K562 (cell line): ENCODE results near the gene MITF. TPM values are rescaled to one million over a fixed set of nuclear protein-coding genes. Genes with fewer than 3 reads are reported as not detected.

Experiments
- ATAC-seq: fragments of 200-7000 bp; cut with Tn5 transposase; 3 replicates; pipeline ENCODE4 v1.9.1; 2020; ENCODE audit warnings: moderate library complexity
- BruUV-seq: library from RNA; stranded (reverse); fragments of 400-500 nt; replicated peaks from 2 replicates; lab custom pipeline; 2021; lab: Mats Ljungman, UMichigan
- CTCF ChIA-PET: fragments of 300-600 bp; formaldehyde crosslinking; extraction: SDS; loops from one replicate; lab custom pipeline; 2021; ENCODE audit warnings: low intra/inter-chr PET ratio; lab: Yijun Ruan, JAX
- POLR2A ChIA-PET: fragments of 300-600, 350-650 bp; sonication (Branson Sonifier 250); formaldehyde crosslinking; extraction: SDS; loops from one replicate; lab custom pipeline; 2021; ENCODE audit warnings: antibody characterized with exemption, inconsistent platforms; lab: Yijun Ruan, JAX
- DNase-seq, 4 experiments: peaks; one replicate each; pipeline versions ENCODE4 v3.0.0 to v3.0.0-alpha.2; 2011 to 2018; ENCODE audit warnings: low spot score in 3 of 4, mixed read lengths in 3 of 4; ENCODE audit errors: extremely low read depth in 1 of 4
- FAIRE-seq: peaks from 2 replicates; lab custom pipeline; 2011; peaks lifted over from hg19 to GRCh38; lab: Jason Lieb, UNC
- H2AFZ ChIP-seq: 2 replicates; pipeline ENCODE4 v1.6.0; 2011; ENCODE audit warnings: low read depth, low read length, control low read depth, inconsistent platforms
- H3K27ac ChIP-seq: fragments of 200-600 bp; 3 replicates; pipeline ENCODE4 v1.8.0; 2011; ENCODE audit warnings: low read depth, mild to moderate bottlenecking, control low read depth, inconsistent platforms, low read length, moderate library complexity, mixed read lengths; ENCODE audit errors: extremely low read depth
- H3K27me3 ChIP-seq, 2 experiments: fragments of 300-600 bp in 1 of 2; 2 replicates in 1 of 2; 3 replicates in 1 of 2; pipeline versions ENCODE4 v1.6.0 to v1.8.0; 2011; ENCODE audit warnings: inconsistent platforms in 2 of 2, low read length in 2 of 2, mild to moderate bottlenecking in 1 of 2, mixed read lengths in 1 of 2, moderate library complexity in 1 of 2; ENCODE audit not compliant: control insufficient read depth in 2 of 2, insufficient read depth in 2 of 2
- H3K36me3 ChIP-seq: fragments of 300-600 bp; 3 replicates; pipeline ENCODE4 v1.8.0; 2011; ENCODE audit warnings: mild to moderate bottlenecking, low read length, inconsistent platforms; ENCODE audit not compliant: control insufficient read depth, insufficient read depth
- H3K4me1 ChIP-seq, 2 experiments: fragments of 200-600 bp in 1 of 2; replicated peaks in 1 of 2; 2 replicates in 1 of 2; 3 replicates in 1 of 2; pipeline versions ENCODE4 v1.5.1 to v1.8.0; 2011; ENCODE audit warnings: inconsistent platforms in 2 of 2, low read length in 2 of 2, mild to moderate bottlenecking in 1 of 2, mixed read lengths in 1 of 2, moderate library complexity in 1 of 2; ENCODE audit not compliant: control insufficient read depth in 2 of 2, insufficient read depth in 2 of 2
- H3K4me2 ChIP-seq: 2 replicates; pipeline ENCODE4 v1.6.1; 2011; ENCODE audit warnings: low read length, control low read depth, inconsistent platforms, mixed read lengths; ENCODE audit not compliant: insufficient read depth
- H3K4me3 ChIP-seq: fragments of 200-600 bp; sonication (generic), shearing (Covaris generic); 2 replicates; pipeline ENCODE4 v1.5.1; 2016; ENCODE audit warnings: control low read depth, inconsistent platforms
- H3K79me2 ChIP-seq: fragments of 200-600 bp; 3 replicates; pipeline ENCODE4 v1.8.0; 2011; ENCODE audit warnings: low read length, inconsistent platforms; ENCODE audit not compliant: control insufficient read depth, insufficient read depth
- H3K9ac ChIP-seq, 2 experiments: 2 replicates each; pipeline versions ENCODE4 v1.6.0 to v1.6.1; 2011; ENCODE audit warnings: low read depth in 2 of 2, low read length in 2 of 2, control low read depth in 1 of 2, inconsistent platforms in 1 of 2, mild to moderate bottlenecking in 1 of 2, mixed read lengths in 1 of 2; ENCODE audit not compliant: insufficient read depth in 1 of 2
- H3K9me1 ChIP-seq: one replicate; pipeline ENCODE4 v1.6.0; 2011; ENCODE audit warnings: inconsistent platforms, mild to moderate bottlenecking, low read length, moderate library complexity; ENCODE audit not compliant: control insufficient read depth, insufficient read depth
- H3K9me3 ChIP-seq: replicated peaks from 2 replicates; pipeline ENCODE4 v1.5.1; 2011; ENCODE audit warnings: low read depth, low read length, inconsistent platforms; ENCODE audit not compliant: control insufficient read depth, insufficient read depth
- H4K20me1 ChIP-seq: replicated peaks from 2 replicates; pipeline ENCODE4 v1.6.1; 2011; ENCODE audit warnings: low read length, inconsistent platforms, mixed read lengths; ENCODE audit not compliant: control insufficient read depth, insufficient read depth
- ARNT ChIP-seq, 2 experiments: fragments of 450-650 bp; IDR thresholded peaks; 2 replicates each; pipeline ENCODE4 v1.6.1; 2016; ENCODE audit warnings: mild to moderate bottlenecking in 1 of 2
- CBFA2T2 ChIP-seq: fragments of 450-650 bp; conservative IDR thresholded peaks from 2 replicates; pipeline ENCODE4 v1.6.1; 2017; ENCODE audit warnings: mild to moderate bottlenecking
- CBX5 ChIP-seq: IDR thresholded peaks from 2 replicates; pipeline ENCODE4 v1.6.1; 2014; ENCODE audit warnings: low read depth, borderline replicate concordance
- DPF2 ChIP-seq: fragments of 450-650 bp; IDR thresholded peaks from 2 replicates; pipeline ENCODE4 v1.6.1; 2016
- NCOA4 ChIP-seq: fragments of 450-650 bp; IDR thresholded peaks from 2 replicates; pipeline ENCODE4 v1.6.1; 2018; ENCODE audit warnings: mild to moderate bottlenecking; ENCODE audit not compliant: partially characterized antibody
- NRF1 ChIP-seq, 2 experiments: fragments of 450-650 bp; IDR thresholded peaks in 1 of 2; conservative IDR thresholded peaks in 1 of 2; 2 replicates each; pipeline ENCODE4 v1.6.1; 2014; ENCODE audit warnings: mild to moderate bottlenecking in 2 of 2
- POU5F1 ChIP-seq: fragments of 150-350 bp; IDR thresholded peaks from 2 replicates; pipeline ENCODE4 v1.6.1; 2014; ENCODE audit warnings: borderline replicate concordance, low read length, low read depth, mild to moderate bottlenecking; ENCODE audit not compliant: partially characterized antibody
- PRPF4 ChIP-seq: fragments of 200-400 bp; formaldehyde crosslinking; IDR thresholded peaks from one replicate; pipeline ENCODE4 v1.6.1; 2017; ENCODE audit warnings: low read length, low read depth, mild to moderate bottlenecking; ENCODE audit not compliant: insufficient read depth, poor library complexity, severe bottlenecking
- RBBP5 ChIP-seq: fragments of 200-600 bp; sonication (generic); IDR thresholded peaks from 2 replicates; pipeline ENCODE4 v1.6.1; 2012; ENCODE audit warnings: borderline replicate concordance, mild to moderate bottlenecking, low read length, control low read depth, inconsistent platforms; ENCODE audit not compliant: insufficient read depth, poor library complexity, severe bottlenecking
- RERE ChIP-seq: sonication (generic); formaldehyde crosslinking; IDR thresholded peaks from 2 replicates; pipeline ENCODE4 v1.8.0; 2023; ENCODE audit warnings: missing genetic modification reagents, mild to moderate bottlenecking, borderline replicate concordance
- SIX5 ChIP-seq, 2 experiments: IDR thresholded peaks; 2 replicates each; pipeline ENCODE4 v1.6.1; 2011; ENCODE audit warnings: low read length in 2 of 2, borderline replicate concordance in 1 of 2, low read depth in 1 of 2, mild to moderate bottlenecking in 1 of 2, moderate library complexity in 1 of 2; ENCODE audit not compliant: insufficient read depth in 1 of 2
- SUPT5H ChIP-seq: fragments of 450-650 bp; IDR thresholded peaks from 2 replicates; pipeline ENCODE4 v1.6.1; 2016
- TAF7 ChIP-seq: fragments of 450-650 bp; IDR thresholded peaks from 2 replicates; pipeline ENCODE4 v1.6.1; 2016; ENCODE audit warnings: missing genetic modification characterization, missing compliant biosample characterization
- USF2 ChIP-seq: sonication (generic); formaldehyde crosslinking; IDR thresholded peaks from 2 replicates; pipeline ENCODE4 v1.5.0; 2020; ENCODE audit warnings: missing genetic modification reagents
- WGBS: fragments of 100-300 bp; shearing (Covaris generic); methylation state at CpG from one replicate; pipeline ENCODE4 v1.1.6; 2016; ENCODE audit warnings: low coverage, mixed read lengths; ENCODE audit not compliant: insufficient coverage; ENCODE audit errors: missing lambda C conversion rate; 5-methylcytosine and 5-hydroxymethylcytosine counted together
- in situ Hi-C: fragments of 300-500 bp; cut with MboI; formaldehyde crosslinking; loops from 4 replicates; pipeline ENCODE4 v1.15.0; 2018; ENCODE audit warnings: inconsistent platforms, mixed read lengths
- intact Hi-C: fragments of 100-400 bp; cut with micrococcal nuclease; formaldehyde crosslinking; loops from 2 replicates; pipeline ENCODE4 v1.14.2; 2022
- polyA plus RNA-seq, 8 experiments: library from polyadenylated mRNA; depleted of rRNA in 4 of 8; stranded (reverse) in 5 of 8; unstranded in 3 of 8; fragments of >200 nt; fragmentation: Nextera tagmentation in 2 of 8; fragmentation: Illumina TruSeq in 1 of 8; extraction: Ambion mirVana in 2 of 8; extraction: Trizol in 1 of 8; gene quantifications; 2 replicates each; pipeline versions ENCODE4 v1.2.1 to v1.2.3, GENCODE V29; 2011 to 2014; ENCODE audit warnings: inconsistent platforms in 1 of 8, missing spikeins in 1 of 8
- total RNA-seq, 7 experiments: library from RNA; depleted of rRNA in 6 of 7; stranded (reverse); fragments of >200 nt in 6 of 7; fragmentation: Illumina TruSeq in 2 of 7; extraction: Trizol in 2 of 7; gene quantifications; 2 replicates each; pipeline versions ENCODE4 v1.2.1 to v1.2.3, GENCODE V29; 2011 to 2021; ENCODE audit warnings: low replicate concordance in 1 of 7

Gene MITF
- total and polyA plus RNA-seq, 9 of the 15 experiments (the other 6 are each of a cell fraction or from before 2014, with no cell fraction given): 5.6 to 14.9 (median 11.1) TPM

DNA sequence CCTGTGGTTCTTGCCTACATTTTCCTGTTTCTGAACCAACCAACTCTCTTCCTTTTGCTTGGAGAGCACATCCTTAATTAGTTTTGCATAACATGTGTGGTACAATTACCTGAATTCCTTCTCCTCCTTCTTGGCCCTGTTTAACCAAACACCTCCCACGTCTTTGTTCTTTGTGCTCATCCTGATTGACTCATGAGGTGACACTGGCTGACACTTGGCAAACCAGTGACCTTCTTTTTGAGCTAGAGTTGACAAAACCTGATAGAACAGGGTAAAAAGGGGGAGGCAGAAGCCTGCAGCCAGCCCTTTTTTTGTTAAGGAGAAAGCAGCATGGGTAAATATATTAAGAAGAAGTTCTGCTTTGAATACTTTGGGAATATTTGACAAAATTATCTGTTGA is 161.1 kb downstream of the MITF start (continued):
- no peak for TF ChIP-seq USF2 (CRISPR knock-in tag)
- TF ChIP-seq, all 486 proteins: peak for 0

DNA sequence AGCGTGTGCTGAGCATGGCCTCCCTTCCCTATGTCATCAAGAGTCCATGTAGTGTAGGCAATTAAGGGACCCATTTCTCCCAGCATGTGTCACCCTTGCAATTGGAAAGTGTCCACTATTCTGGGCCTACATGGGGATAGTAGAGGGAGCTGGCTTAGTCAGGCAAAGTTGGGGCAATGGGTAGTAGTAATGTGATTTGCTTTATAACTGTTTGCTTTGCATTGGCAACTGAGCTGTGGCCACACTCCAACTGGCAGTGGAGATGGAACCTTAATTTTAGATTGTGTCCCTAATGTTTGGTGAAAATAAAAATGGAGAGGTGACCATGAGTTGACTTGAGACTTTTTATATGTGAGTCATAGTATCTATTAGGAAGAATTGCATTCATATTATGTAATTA is 162.5 kb downstream of the MITF start:
- in situ Hi-C loops (no loop called here), intact Hi-C loops (no loop called here)
- H3K27ac ChIP-seq: no peak overlapping the region
- H3K4me3 ChIP-seq: no peak overlapping the region
- no peak overlapping the region for H3K9ac ChIP-seq
- ATAC-seq (no peak), FAIRE-seq (no peak), DNase-seq (no peak)
- no peak overlapping the region for H2AFZ ChIP-seq
- POLR2A ChIA-PET: interaction anchor here (0.7 kb wide), 1 partner anchor 29 kb away, joined by 3 read pairs; no protein-coding TSS in a partner anchor
- H3K4me2 ChIP-seq: no peak overlapping the region
- H3K9me1 ChIP-seq: no peaks in the 10 kb centered on the region
- H3K79me2 ChIP-seq: no peaks in the 10 kb centered on the region; the same call in 1 of the 3 replicates
- no peaks in the 10 kb centered on the region for H3K36me3 ChIP-seq
- H3K9me3 ChIP-seq: no peaks in the 10 kb centered on the region
- no peaks in the 10 kb centered on the region for H3K4me1 ChIP-seq
- H4K20me1 ChIP-seq: no peaks in the 10 kb centered on the region
- CTCF ChIA-PET: no interaction called here
- H3K27me3 ChIP-seq: no peaks in the 10 kb centered on the region
- WGBS: 100% methylated on average over 1 of the region's 1 CpG
- no TSS peak for BruUV-seq
- TF ChIP-seq RERE (CRISPR knock-in tag): no peak
- no peak for TF ChIP-seq SUPT5H
- TF ChIP-seq NRF1 (conservative IDR thresholded peaks at IDR 0.05 in 1 of 2, IDR thresholded peaks at IDR 0.05 in 1 of 2): no peak
- no peak for TF ChIP-seq SIX5 (IDR thresholded peaks at IDR 0.05; ENCODE audit: borderline replicate concordance in 1 of 2, insufficient read depth in 1 of 2, low read depth in 1 of 2, low read length in 2 of 2)
- TF ChIP-seq CBX5: no peak
- no peak for TF ChIP-seq TAF7 (tag)
- TF ChIP-seq ARNT (IDR thresholded peaks at IDR 0.05): no peak
- TF ChIP-seq NCOA4: no peak
- TF ChIP-seq DPF2: no peak
- TF ChIP-seq PRPF4: no peak
- no peak for TF ChIP-seq CBFA2T2
- TF ChIP-seq RBBP5: no peak
- TF ChIP-seq POU5F1: no peak
